ENCODE data around the gene TMEM88. TPM values are rescaled to one million over a fixed set of nuclear protein-coding genes. Genes with fewer than 3 reads are reported as not detected.

The TMEM88 gene
- total RNA-seq, 6 experiments from 2014 or later = 0.40 to 1.3 (median 0.60) TPM

DNA sequence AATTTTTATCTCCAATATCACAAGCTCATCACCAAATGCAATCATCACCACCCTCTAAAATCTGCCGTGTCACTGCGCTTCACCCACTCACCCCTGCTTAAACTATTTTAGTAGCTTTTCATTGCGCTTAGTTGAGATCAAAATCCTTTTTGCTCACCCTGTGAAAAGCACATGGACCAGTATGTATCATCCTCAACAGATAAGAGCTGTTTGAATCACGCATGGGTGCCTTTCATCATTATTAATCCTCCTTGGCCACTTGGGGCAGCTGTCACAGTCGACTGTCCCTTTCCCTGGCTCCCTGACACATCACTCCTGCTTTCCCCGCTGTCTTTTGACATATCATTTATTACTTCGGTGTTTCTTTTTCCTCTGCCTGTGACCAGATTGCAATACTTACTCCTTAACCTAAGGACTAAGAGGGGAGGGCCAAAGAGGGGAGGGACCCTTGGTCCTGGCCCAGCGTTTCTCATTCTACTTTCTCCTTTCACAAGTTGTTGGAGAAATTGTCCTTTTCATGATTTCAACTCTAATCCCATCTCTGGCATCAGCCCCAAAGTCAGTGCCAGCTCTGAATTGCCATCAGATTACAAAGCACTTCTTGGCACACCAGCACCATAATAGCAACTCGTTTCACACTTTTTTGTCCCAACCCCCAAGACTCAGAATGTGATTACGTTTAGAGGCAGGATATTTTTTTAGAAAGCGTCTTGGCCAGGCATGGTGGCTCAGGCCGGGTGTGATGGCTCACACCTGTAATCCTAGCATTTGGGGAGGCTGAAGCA is 29.5 kb upstream of the TMEM88 start:
- Mint-ChIP-seq H3K4me3 (no peak overlapping the region), H3K9me3 (no peaks in the 10 kb centered on the region), H3K27ac (no peak overlapping the region), H3K36me3 (ENCODE audit: low read depth) (no peaks in the 10 kb centered on the region), H3K4me1 (ENCODE audit: low read depth) (peaks cover 26% of the 10 kb centered on the region), H3K27me3 (ENCODE audit: insufficient read depth) (peaks cover 13% of the 10 kb centered on the region)
- no peak for DNase-seq
- peak; percentile 49 for TF ChIP-seq CTCF (IDR thresholded peaks at IDR 0.05)

DNA sequence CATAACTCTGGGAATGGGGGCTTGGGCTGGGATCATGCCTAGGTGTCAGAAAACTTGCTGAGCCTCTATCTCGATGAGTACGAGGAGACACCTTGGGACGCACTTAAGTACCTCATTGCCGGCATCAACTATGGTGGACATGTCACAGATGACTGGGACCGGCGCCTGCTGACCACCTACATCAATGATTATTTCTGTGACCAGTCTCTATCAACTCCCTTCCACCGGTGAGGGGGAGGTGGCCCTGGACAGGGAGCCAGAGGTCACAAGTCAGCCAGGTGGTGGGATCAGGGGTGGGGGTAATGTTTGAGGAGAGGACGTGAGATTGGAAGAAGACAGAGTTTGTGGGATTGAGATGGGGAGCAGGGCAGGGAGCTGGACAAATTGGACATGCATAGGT is 24.2 kb upstream of the TMEM88 start:
- Mint-ChIP-seq H3K27ac (no peak overlapping the region), H3K4me1 (ENCODE audit: low read depth) (peaks cover 21% of the 10 kb centered on the region), H3K27me3 (ENCODE audit: insufficient read depth) (peaks cover 25% of the 10 kb centered on the region), H3K9me3 (no peaks in the 10 kb centered on the region), H3K4me3 (no peak overlapping the region), H3K36me3 (ENCODE audit: low read depth) (no peaks in the 10 kb centered on the region)
- DNase-seq = no peak
- no peak for TF ChIP-seq CTCF (IDR thresholded peaks at IDR 0.05)

DNA sequence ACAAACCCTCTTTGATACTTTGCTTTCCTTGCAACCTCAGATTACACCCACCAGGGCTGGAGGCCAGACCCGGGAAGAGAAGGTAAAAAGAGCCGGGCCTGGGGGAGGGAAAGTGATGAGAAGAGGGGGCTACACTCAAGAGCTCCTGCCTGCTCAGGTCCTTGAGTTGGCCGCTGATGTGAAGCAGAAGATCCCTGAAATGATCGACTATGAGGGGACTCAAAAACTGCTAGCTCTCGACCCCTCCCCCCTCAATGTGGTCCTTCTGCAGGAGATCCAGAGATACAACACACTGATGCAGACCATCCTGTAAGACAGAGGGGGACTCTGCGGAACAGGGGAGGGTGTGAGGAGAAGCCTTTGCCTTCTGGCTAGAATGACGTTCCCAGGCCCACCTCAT is 23.6 kb upstream of the TMEM88 start:
- Mint-ChIP-seq H3K27me3 (ENCODE audit: insufficient read depth) (peaks cover 27% of the 10 kb centered on the region), H3K9me3 (no peaks in the 10 kb centered on the region), H3K4me1 (ENCODE audit: low read depth) (peaks cover 22% of the 10 kb centered on the region), H3K4me3 (no peak overlapping the region), H3K27ac (no peak overlapping the region), H3K36me3 (ENCODE audit: low read depth) (no peaks in the 10 kb centered on the region)
- TF ChIP-seq CTCF (IDR thresholded peaks at IDR 0.05) = no peak
- DNase-seq = no peak

GRCh38 chr17:7832431-7832830 is 22.4 kb upstream of the TMEM88 start:
- Mint-ChIP-seq H3K27ac (no peak overlapping the region), H3K27me3 (ENCODE audit: insufficient read depth) (peaks cover 27% of the 10 kb centered on the region), H3K4me1 (ENCODE audit: low read depth) (peaks cover 29% of the 10 kb centered on the region), H3K4me3 (no peak overlapping the region), H3K36me3 (ENCODE audit: low read depth) (no peaks in the 10 kb centered on the region), H3K9me3 (no peaks in the 10 kb centered on the region)
- no peak for TF ChIP-seq CTCF (IDR thresholded peaks at IDR 0.05)
- no peak for DNase-seq

- no peak for TF ChIP-seq CTCF (IDR thresholded peaks at IDR 0.05)
- H3K27ac Mint-ChIP-seq = peak overlapping the region; percentile 55
- H3K4me1 Mint-ChIP-seq (ENCODE audit: low read depth) = peaks cover 35% of the 10 kb centered on the region
- H3K9me3 Mint-ChIP-seq = no peaks in the 10 kb centered on the region
- peaks cover 25% of the 10 kb centered on the region for H3K27me3 Mint-ChIP-seq (ENCODE audit: insufficient read depth)
- no peaks in the 10 kb centered on the region for H3K36me3 Mint-ChIP-seq (ENCODE audit: low read depth)
- DNase-seq = no peak
- H3K4me3 Mint-ChIP-seq = peak overlapping the region; percentile 99
Observed at GRCh38 chr17:7833011-7833794, 21.7 kb upstream of the TMEM88 start.
